Tibial artery (tissue), 4 donors: ENCODE measurements around the gene SFPQ.

Experiments used
- DNase-seq, 2 donors: peaks; one replicate each; pipeline ENCODE4 v3.0.0-alpha.2; 2019
- H3K27ac ChIP-seq, 2 donors: fragments of 200-600 bp; sonication (generic) in 1 of 2; 1 replicate in 1 of 2; 2 replicates in 1 of 2; pipeline ENCODE4 v1.5.1; 2018 to 2019; ENCODE audit warnings: mild to moderate bottlenecking in 1 of 2
- H3K27me3 ChIP-seq, 2 donors: fragments of 200-600 bp; sonication (generic) in 1 of 2; one replicate each; pipeline versions ENCODE4 v1.5.1 to v1.6.0; 2016 to 2019
- H3K36me3 ChIP-seq, 3 donors: fragments of 200-600 bp; sonication (generic) in 2 of 3; one replicate each; pipeline ENCODE4 v1.5.1; 2016 to 2019; ENCODE audit warnings: mild to moderate bottlenecking in 2 of 3
- H3K4me1 ChIP-seq, 4 donors: fragments of 200-600 bp; sonication (generic) in 2 of 4; 1 replicate in 3 of 4; 2 replicates in 1 of 4; pipeline ENCODE4 v1.5.1; 2016 to 2019
- H3K4me3 ChIP-seq, 2 donors: fragments of 200-600 bp; sonication (generic) in 1 of 2; 1 replicate in 1 of 2; 2 replicates in 1 of 2; pipeline ENCODE4 v1.5.1; 2018 to 2019; ENCODE audit warnings: mild to moderate bottlenecking in 2 of 2
- H3K9me3 ChIP-seq, 3 donors: fragments of 200-600 bp; sonication (generic) in 1 of 3; one replicate each; pipeline ENCODE4 v1.5.1; 2016 to 2019
- CTCF ChIP-seq, 2 experiments: fragments of 200-600 bp in 1 of 2; fragments of 450-650 bp in 1 of 2; IDR thresholded peaks; one replicate each; pipeline ENCODE4 v1.5.1; 2017 to 2019; ENCODE audit warnings: antibody characterized with exemption in 2 of 2, mild to moderate bottlenecking in 1 of 2, moderate library complexity in 1 of 2
- intact Hi-C: fragments of 100-400 bp; cut with DNase I; formaldehyde crosslinking; loops from one replicate; pipeline ENCODE4 v1.15.0; 2023; ENCODE audit warnings: low total_unique reads

Gene SFPQ

GRCh38 chr1:35179908-35180307, 13.0 kb downstream of the SFPQ start:
- Histone ChIP-seq H3K4me3 (no peak overlapping the region), H3K27me3 (no peaks in the 10 kb centered on the region), H3K9me3 (no peaks in the 10 kb centered on the region), H3K36me3 (peaks cover 83 to 99% (median 94%) of the 10 kb centered on the region in 3 donors), H3K27ac (no peak overlapping the region), H3K4me1 (peaks cover 0 to 37% (median 13%) of the 10 kb centered on the region in 4 donors)
- intact Hi-C loops = loop anchor here (10.0 kb wide), 1 partner anchor 305 kb away; no protein-coding TSS in a partner anchor
- no peak for DNase-seq
- TF ChIP-seq CTCF (IDR thresholded peaks at IDR 0.05) = no peak

GRCh38 chr1:35178874-35179380, 14.0 kb downstream of the SFPQ start:
- DNase-seq = no peak
- intact Hi-C loops = no loop called here
- H3K4me3 ChIP-seq = no peak overlapping the region
- H3K4me1 ChIP-seq = peaks cover 0 to 37% (median 13%) of the 10 kb centered on the region in 4 donors
- no peaks in the 10 kb centered on the region for H3K9me3 ChIP-seq
- no peak for TF ChIP-seq CTCF (IDR thresholded peaks at IDR 0.05)
- no peak overlapping the region for H3K27ac ChIP-seq
- H3K36me3 ChIP-seq = peaks cover 74 to 94% (median 94%) of the 10 kb centered on the region in 3 donors
- no peaks in the 10 kb centered on the region for H3K27me3 ChIP-seq

- intact Hi-C loops = no loop called here
- no peak for DNase-seq
- Histone ChIP-seq H3K9me3 (no peaks in the 10 kb centered on the region), H3K27me3 (no peaks in the 10 kb centered on the region), H3K4me3 (no peak overlapping the region), H3K36me3 (peaks cover 67 to 93% (median 88%) of the 10 kb centered on the region in 3 donors), H3K4me1 (peaks cover 0 to 37% (median 13%) of the 10 kb centered on the region in 4 donors), H3K27ac (no peak overlapping the region)
- TF ChIP-seq CTCF (IDR thresholded peaks at IDR 0.05) = no peak
Measured at GRCh38 chr1:35178295-35178695, 14.7 kb downstream of the SFPQ start.

- H3K36me3 ChIP-seq = peaks cover 58 to 83% (median 78%) of the 10 kb centered on the region in 3 donors
Measured at GRCh38 chr1:35177237-35177786, 15.6 kb downstream of the SFPQ start.

GRCh38 chr1:35175602-35176001, 17.3 kb downstream of the SFPQ start:
- no peak overlapping the region for H3K4me3 ChIP-seq

More at GRCh38 chr1:35177237-35177786, 15.6 kb downstream of the SFPQ start:
- H3K27me3 ChIP-seq = no peaks in the 10 kb centered on the region
- no peak overlapping the region for H3K4me3 ChIP-seq
- DNase-seq = no peak
- no peaks in the 10 kb centered on the region for H3K9me3 ChIP-seq
- no peak overlapping the region for H3K27ac ChIP-seq
- intact Hi-C loops = no loop called here
- peaks cover 0 to 35% (median 13%) of the 10 kb centered on the region in 4 donors for H3K4me1 ChIP-seq
- no peak for TF ChIP-seq CTCF (IDR thresholded peaks at IDR 0.05)

More at GRCh38 chr1:35175602-35176001, 17.3 kb downstream of the SFPQ start:
- Histone ChIP-seq H3K36me3 (peaks cover 42 to 66% (median 61%) of the 10 kb centered on the region in 3 donors), H3K27me3 (no peaks in the 10 kb centered on the region), H3K4me1 (peaks cover 0 to 22% (median 10%) of the 10 kb centered on the region in 4 donors), H3K27ac (no peak overlapping the region), H3K9me3 (no peaks in the 10 kb centered on the region)
- DNase-seq = no peak
- intact Hi-C loops = no loop called here
- no peak for TF ChIP-seq CTCF (IDR thresholded peaks at IDR 0.05)
